IMR-90 (cell line): ENCODE measurements around the gene TANGO6. TPM values are rescaled to one million over a fixed set of nuclear protein-coding genes. Genes with fewer than 3 reads are reported as not detected.

Source experiments
- ATAC-seq: fragments of 200-7000 bp; cut with Tn5 transposase; 2 replicates; pipeline ENCODE4 v1.9.1; 2020; ENCODE audit warnings: low read depth, mild to moderate bottlenecking, moderate library complexity
- BruUV-seq: library from RNA; stranded (reverse); fragments of 400-500 nt; replicated peaks from 2 replicates; lab custom pipeline; 2021; lab: Mats Ljungman, UMichigan
- CTCF ChIA-PET: fragments of 300-600 bp; formaldehyde crosslinking; extraction: SDS; loops from one replicate; lab custom pipeline; 2021; ENCODE audit warnings: antibody characterized with exemption; lab: Yijun Ruan, JAX
- POLR2A ChIA-PET: fragments of 300-600 bp; sonication (Branson Sonifier 250); formaldehyde crosslinking; loops from one replicate; lab custom pipeline; 2022; ENCODE audit warnings: antibody characterized with exemption; ENCODE audit not compliant: unreplicated experiment; lab: Charles Lee
- DNase-seq: peaks from one replicate; pipeline ENCODE4 v3.0.0; 2013
- H2AFZ ChIP-seq: replicated peaks from 2 replicates; pipeline ENCODE3; 2013; ENCODE audit warnings: low read length, mild to moderate bottlenecking; ENCODE audit not compliant: poor library complexity
- H2AK5ac ChIP-seq: 2 replicates; pipeline ENCODE4 v1.6.1; 2013; ENCODE audit warnings: low read depth, low read length, inconsistent platforms
- H2AK9ac ChIP-seq: replicated peaks from 2 replicates; pipeline ENCODE3; 2013; ENCODE audit warnings: mild to moderate bottlenecking, low read depth, low read length, moderate library complexity; ENCODE audit not compliant: poor library complexity
- H2BK120ac ChIP-seq: 2 replicates; pipeline ENCODE4 v1.6.1; 2013; ENCODE audit warnings: low read depth, low read length, inconsistent platforms
- H2BK15ac ChIP-seq: 3 replicates; pipeline ENCODE4 v1.6.1; 2013; ENCODE audit warnings: low read depth, low read length, inconsistent platforms
- H2BK20ac ChIP-seq: 2 replicates; pipeline ENCODE4 v1.6.1; 2013; ENCODE audit warnings: low read depth, mild to moderate bottlenecking, inconsistent platforms, low read length, moderate library complexity
- H2BK5ac ChIP-seq: 2 replicates; pipeline ENCODE4 v1.6.1; 2013; ENCODE audit warnings: mild to moderate bottlenecking, low read depth, low read length, inconsistent platforms; ENCODE audit not compliant: poor library complexity, severe bottlenecking
- H3K14ac ChIP-seq: replicated peaks from 2 replicates; pipeline ENCODE4 v1.6.1; 2013; ENCODE audit warnings: low read depth, low read length, inconsistent platforms
- H3K18ac ChIP-seq: 2 replicates; pipeline ENCODE4 v1.6.1; 2013; ENCODE audit warnings: low read depth, low read length, control low read depth
- H3K23ac ChIP-seq: 2 replicates; pipeline ENCODE4 v1.6.1; 2013; ENCODE audit warnings: low read depth, low read length, inconsistent platforms
- H3K27ac ChIP-seq: 2 replicates; pipeline ENCODE4 v1.5.1; 2013; ENCODE audit warnings: mild to moderate bottlenecking, control low read depth, low read length; ENCODE audit not compliant: insufficient read depth
- H3K27me3 ChIP-seq: 2 replicates; pipeline ENCODE4 v1.6.1; 2013; ENCODE audit warnings: low read length; ENCODE audit not compliant: control insufficient read depth, insufficient read depth
- H3K36me3 ChIP-seq: 2 replicates; pipeline ENCODE4 v1.6.1; 2013; ENCODE audit warnings: low read length, mixed read lengths; ENCODE audit not compliant: control insufficient read depth, insufficient read depth
- H3K4ac ChIP-seq: 2 replicates; pipeline ENCODE4 v1.6.1; 2013; ENCODE audit warnings: low read depth, low read length, inconsistent platforms
- H3K4me1 ChIP-seq: 2 replicates; pipeline ENCODE4 v1.6.1; 2013; ENCODE audit warnings: low read length, mixed read lengths; ENCODE audit not compliant: control insufficient read depth, insufficient read depth
- H3K4me2 ChIP-seq: 2 replicates; pipeline ENCODE4 v1.6.1; 2013; ENCODE audit warnings: low read depth, mild to moderate bottlenecking, control low read depth, low read length, moderate library complexity
- H3K4me3 ChIP-seq: 2 replicates; pipeline ENCODE4 v1.5.1; 2013; ENCODE audit warnings: low read depth, mild to moderate bottlenecking, control low read depth, low read length, moderate library complexity; ENCODE audit not compliant: insufficient read depth
- H3K56ac ChIP-seq: 2 replicates; pipeline ENCODE4 v1.6.1; 2013; ENCODE audit warnings: low read length, inconsistent platforms; ENCODE audit not compliant: insufficient read depth; ENCODE audit errors: extremely low read depth
- H3K79me1 ChIP-seq, 2 experiments: 2 replicates each; pipeline ENCODE4 v1.6.1; 2013; ENCODE audit warnings: low read length in 2 of 2, inconsistent platforms in 1 of 2, low read depth in 1 of 2
- H3K9ac ChIP-seq: 2 replicates; pipeline ENCODE4 v1.6.1; 2013; ENCODE audit warnings: low read depth, low read length, control low read depth
- H3K9me1 ChIP-seq: 2 replicates; pipeline ENCODE4 v1.6.1; 2013; ENCODE audit warnings: low read length, inconsistent platforms; ENCODE audit not compliant: insufficient read depth
- H3K9me3 ChIP-seq: 2 replicates; pipeline ENCODE4 v1.6.1; 2013; ENCODE audit warnings: low read length; ENCODE audit not compliant: control insufficient read depth, insufficient read depth
- H4K20me1 ChIP-seq: 2 replicates; pipeline ENCODE4 v1.6.1; 2013; ENCODE audit warnings: low read length, inconsistent platforms; ENCODE audit not compliant: insufficient read depth
- H4K5ac ChIP-seq: 2 replicates; pipeline ENCODE4 v1.6.1; 2013; ENCODE audit warnings: mild to moderate bottlenecking, low read depth, low read length, control low read depth
- H4K8ac ChIP-seq, 2 experiments: 2 replicates each; pipeline ENCODE4 v1.6.1; 2013; ENCODE audit warnings: low read depth in 2 of 2, low read length in 2 of 2, control low read depth in 1 of 2, inconsistent platforms in 1 of 2
- H4K91ac ChIP-seq: 2 replicates; pipeline ENCODE4 v1.6.1; 2013; ENCODE audit warnings: low read depth, low read length, inconsistent platforms; ENCODE audit not compliant: insufficient read depth
- BHLHE40 ChIP-seq: fragments of 150-350 bp; IDR thresholded peaks from 2 replicates; pipeline ENCODE4 v1.6.1; 2016; ENCODE audit warnings: mild to moderate bottlenecking, low read depth, low read length
- CEBPB ChIP-seq: IDR thresholded peaks from 2 replicates; pipeline ENCODE4 v1.6.1; 2012; ENCODE audit warnings: low read depth, low read length, improper control_type of control experiment
- CHD1 ChIP-seq: IDR thresholded peaks from 2 replicates; pipeline ENCODE4 v1.6.1; 2012; ENCODE audit warnings: low read depth, low read length, improper control_type of control experiment
- CTCF ChIP-seq: conservative IDR thresholded peaks from 2 replicates; pipeline ENCODE4 v1.5.1; 2012; ENCODE audit warnings: mild to moderate bottlenecking, low read depth, low read length, improper control_type of control experiment
- ELK1 ChIP-seq: fragments of 150-350 bp; IDR thresholded peaks from 2 replicates; pipeline ENCODE4 v1.6.1; 2016; ENCODE audit warnings: low read depth, mild to moderate bottlenecking, low read length, moderate library complexity, borderline replicate concordance
- FOS ChIP-seq: fragments of 150-350 bp; IDR thresholded peaks from 2 replicates; pipeline ENCODE4 v1.6.1; 2016; ENCODE audit warnings: low read depth, low read length
- MAFK ChIP-seq: IDR thresholded peaks from 2 replicates; pipeline ENCODE4 v1.6.1; 2012; ENCODE audit warnings: low read depth, low read length, improper control_type of control experiment
- MAZ ChIP-seq: IDR thresholded peaks from 2 replicates; pipeline ENCODE4 v1.6.1; 2012; ENCODE audit warnings: low read depth, mild to moderate bottlenecking, low read length, improper control_type of control experiment, moderate library complexity, borderline replicate concordance
- MXI1 ChIP-seq: IDR thresholded peaks from 2 replicates; pipeline ENCODE4 v1.6.1; 2012; ENCODE audit warnings: low read depth, mild to moderate bottlenecking, low read length, moderate library complexity, borderline replicate concordance
- NFE2L2 ChIP-seq: fragments of 150-350 bp; IDR thresholded peaks from 2 replicates; pipeline ENCODE4 v1.6.1; 2016; ENCODE audit warnings: low read depth, mild to moderate bottlenecking, low read length
- POLR2A ChIP-seq: IDR thresholded peaks from 2 replicates; pipeline ENCODE4 v1.6.1; 2012; ENCODE audit warnings: mild to moderate bottlenecking, low read depth, low read length
- RAD21 ChIP-seq: IDR thresholded peaks from 2 replicates; pipeline ENCODE4 v1.6.1; 2012; ENCODE audit warnings: low read length, improper control_type of control experiment
- RCOR1 ChIP-seq: IDR thresholded peaks from 2 replicates; pipeline ENCODE4 v1.6.1; 2012; ENCODE audit warnings: mild to moderate bottlenecking, low read length, improper control_type of control experiment; ENCODE audit not compliant: insufficient replicate concordance
- RFX5 ChIP-seq: IDR thresholded peaks from 2 replicates; pipeline ENCODE4 v1.8.0; 2012; ENCODE audit warnings: low read depth, mild to moderate bottlenecking, low read length, moderate library complexity
- SMC3 ChIP-seq: fragments of 150-350 bp; IDR thresholded peaks from 2 replicates; pipeline ENCODE4 v1.6.1; 2016; ENCODE audit warnings: low read depth, mild to moderate bottlenecking, antibody characterized with exemption, low read length, moderate library complexity
- WGBS, 2 experiments: methylation state at CpG; one replicate each; pipeline versions ENCODE4 v1.1.5 to v1.1.7; 2013; ENCODE audit warnings: missing lambda C conversion rate in 2 of 2; ENCODE audit not compliant: insufficient read length in 1 of 2; ENCODE audit errors: extremely low coverage in 2 of 2; 5-methylcytosine and 5-hydroxymethylcytosine counted together
- dilution Hi-C: fragments of 300-500 bp; cut with HindIII; formaldehyde crosslinking; loops from one replicate; pipeline ENCODE4 v1.14.3; 2018; ENCODE audit warnings: low sequenced_read_pairs; ENCODE audit not compliant: unreplicated experiment
- in situ Hi-C: fragments of 300-500 bp; cut with MboI; formaldehyde crosslinking; loops from 3 replicates; pipeline ENCODE4 v1.14.3; 2019; ENCODE audit warnings: low sequenced_read_pairs, inconsistent platforms, mixed read lengths
- intact Hi-C: fragments of 100-400 bp; cut with micrococcal nuclease; formaldehyde crosslinking; loops from 2 replicates; pipeline ENCODE4 v1.10.0; 2022
- polyA plus RNA-seq, 3 experiments: library from polyadenylated mRNA; depleted of rRNA; stranded (reverse); fragments of >200 nt; gene quantifications; 2 replicates each; pipeline ENCODE4 v1.2.3, GENCODE V29; 2012; ENCODE audit warnings: low replicate concordance in 1 of 3
- total RNA-seq: library from RNA; depleted of rRNA; stranded (reverse); fragments of >200 nt; gene quantifications from 2 replicates; pipeline ENCODE4 v1.2.3, GENCODE V29; 2012
- TF ChIP-seq, protein P1 (sequence below): fragments of 150-350 bp; IDR thresholded peaks from 2 replicates; pipeline ENCODE4 v1.6.1; 2017; ENCODE audit warnings: mild to moderate bottlenecking, antibody characterized with exemption, low read length, low read depth

Gene TANGO6
- total and polyA plus RNA-seq, 2 of the 4 experiments (the other 2 are of a cell fraction): 6.7 to 22.4 TPM

DNA sequence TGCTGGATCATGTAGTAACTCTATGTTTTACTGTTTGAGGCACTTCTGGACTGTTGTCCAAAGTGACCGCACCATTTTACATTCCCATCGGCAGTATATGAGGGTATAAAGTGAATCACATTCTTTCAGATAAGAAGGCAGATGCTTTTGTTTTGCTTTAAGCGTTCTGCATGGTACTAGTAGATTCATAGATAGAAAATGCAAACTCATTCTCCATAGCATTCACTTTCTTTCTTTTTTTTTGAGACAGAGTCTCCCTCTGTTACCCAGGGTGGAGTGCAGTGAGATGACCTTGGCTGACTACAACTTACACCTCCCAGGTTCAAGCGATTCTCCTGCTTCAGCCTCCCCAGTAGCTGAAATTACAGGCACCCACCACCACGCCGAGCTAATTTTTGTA is 40.4 kb downstream of the TANGO6 start:
- H3K14ac ChIP-seq: no peak overlapping the region
- WGBS, 2 experiments: no CpG with 5 or more reads among the region's 6 CpGs
- no peak overlapping the region for H2BK120ac ChIP-seq
- no peak overlapping the region for H3K4me3 ChIP-seq
- dilution Hi-C loops (no loop called here), intact Hi-C loops (no loop called here), in situ Hi-C loops (no loop called here)
- no peak overlapping the region for H3K4ac ChIP-seq
- H4K5ac ChIP-seq: no peak overlapping the region
- no peak overlapping the region for H2BK15ac ChIP-seq
- H3K27me3 ChIP-seq: no peaks in the 10 kb centered on the region
- H3K36me3 ChIP-seq: 0 out of 2 replicates have a peak, but pooled peaks cover under 1% of the 10 kb centered on the region
- H3K56ac ChIP-seq: no peak overlapping the region
- 0 out of 2 replicates have a peak, but pooled peaks cover 2% of the 10 kb centered on the region for H3K4me1 ChIP-seq
- no peak overlapping the region for H3K23ac ChIP-seq
- no peaks in the 10 kb centered on the region for H3K9me1 ChIP-seq
- no peak overlapping the region for H2BK5ac ChIP-seq
- H4K8ac ChIP-seq: no peak overlapping the region
- H3K27ac ChIP-seq: no peak overlapping the region
- ATAC-seq: no peak
- H3K9ac ChIP-seq: no peak overlapping the region
- ChIA-PET CTCF (no interaction called here), POLR2A (no interaction called here)
- H4K91ac ChIP-seq: no peak overlapping the region
- H2AK9ac ChIP-seq: no peak overlapping the region
- H2BK20ac ChIP-seq: no peak overlapping the region
- BruUV-seq: no TSS peak
- no peaks in the 10 kb centered on the region for H3K79me1 ChIP-seq
- H3K4me2 ChIP-seq: no peak overlapping the region
- H3K9me3 ChIP-seq: no peaks in the 10 kb centered on the region
- H2AK5ac ChIP-seq: no peak overlapping the region
- TF ChIP-seq RFX5 (no peak), RAD21 (no peak), ELK1 (no peak), FOS (no peak), RCOR1 (no peak), MXI1 (no peak), CTCF (no peak), MAZ (no peak), NFE2L2 (no peak), MAFK (no peak), SMC3 (no peak), CHD1 (no peak), CEBPB (no peak), POLR2A (no peak), BHLHE40 (no peak)
- TF ChIP-seq, protein P1, sequence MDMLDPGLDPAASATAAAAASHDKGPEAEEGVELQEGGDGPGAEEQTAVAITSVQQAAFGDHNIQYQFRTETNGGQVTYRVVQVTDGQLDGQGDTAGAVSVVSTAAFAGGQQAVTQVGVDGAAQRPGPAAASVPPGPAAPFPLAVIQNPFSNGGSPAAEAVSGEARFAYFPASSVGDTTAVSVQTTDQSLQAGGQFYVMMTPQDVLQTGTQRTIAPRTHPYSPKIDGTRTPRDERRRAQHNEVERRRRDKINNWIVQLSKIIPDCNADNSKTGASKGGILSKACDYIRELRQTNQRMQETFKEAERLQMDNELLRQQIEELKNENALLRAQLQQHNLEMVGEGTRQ: no peak
- H3K18ac ChIP-seq: no peak overlapping the region
- no peaks in the 10 kb centered on the region for H4K20me1 ChIP-seq
- no peak overlapping the region for H2AFZ ChIP-seq
- DNase-seq: no peak
